Measurements from ENCODE around the gene RAX2. TPM values are rescaled to one million over a fixed set of nuclear protein-coding genes. Genes with fewer than 3 reads are reported as not detected.

RAX2 gene
- total and polyA plus RNA-seq, 9 of the 15 experiments (the other 6 are each of a cell fraction or from before 2014, with no cell fraction given): not detected

DNA sequence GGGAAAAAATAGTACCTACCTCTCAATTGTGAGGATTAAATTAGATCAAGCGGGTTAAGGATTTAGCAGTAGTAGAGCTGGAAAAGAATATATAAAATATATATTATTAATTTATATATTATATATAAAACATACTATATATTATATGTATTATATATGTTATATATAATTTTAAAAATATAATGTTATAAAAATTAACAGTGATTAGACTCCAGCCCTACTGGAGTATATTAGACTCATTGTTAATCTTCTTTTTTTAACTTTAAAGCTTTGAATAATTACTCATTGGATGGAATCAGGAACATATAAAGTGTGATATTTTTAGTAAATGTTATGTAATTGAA is 9.9 kb downstream of the RAX2 start (continued):
- TF ChIP-seq, protein P1, sequence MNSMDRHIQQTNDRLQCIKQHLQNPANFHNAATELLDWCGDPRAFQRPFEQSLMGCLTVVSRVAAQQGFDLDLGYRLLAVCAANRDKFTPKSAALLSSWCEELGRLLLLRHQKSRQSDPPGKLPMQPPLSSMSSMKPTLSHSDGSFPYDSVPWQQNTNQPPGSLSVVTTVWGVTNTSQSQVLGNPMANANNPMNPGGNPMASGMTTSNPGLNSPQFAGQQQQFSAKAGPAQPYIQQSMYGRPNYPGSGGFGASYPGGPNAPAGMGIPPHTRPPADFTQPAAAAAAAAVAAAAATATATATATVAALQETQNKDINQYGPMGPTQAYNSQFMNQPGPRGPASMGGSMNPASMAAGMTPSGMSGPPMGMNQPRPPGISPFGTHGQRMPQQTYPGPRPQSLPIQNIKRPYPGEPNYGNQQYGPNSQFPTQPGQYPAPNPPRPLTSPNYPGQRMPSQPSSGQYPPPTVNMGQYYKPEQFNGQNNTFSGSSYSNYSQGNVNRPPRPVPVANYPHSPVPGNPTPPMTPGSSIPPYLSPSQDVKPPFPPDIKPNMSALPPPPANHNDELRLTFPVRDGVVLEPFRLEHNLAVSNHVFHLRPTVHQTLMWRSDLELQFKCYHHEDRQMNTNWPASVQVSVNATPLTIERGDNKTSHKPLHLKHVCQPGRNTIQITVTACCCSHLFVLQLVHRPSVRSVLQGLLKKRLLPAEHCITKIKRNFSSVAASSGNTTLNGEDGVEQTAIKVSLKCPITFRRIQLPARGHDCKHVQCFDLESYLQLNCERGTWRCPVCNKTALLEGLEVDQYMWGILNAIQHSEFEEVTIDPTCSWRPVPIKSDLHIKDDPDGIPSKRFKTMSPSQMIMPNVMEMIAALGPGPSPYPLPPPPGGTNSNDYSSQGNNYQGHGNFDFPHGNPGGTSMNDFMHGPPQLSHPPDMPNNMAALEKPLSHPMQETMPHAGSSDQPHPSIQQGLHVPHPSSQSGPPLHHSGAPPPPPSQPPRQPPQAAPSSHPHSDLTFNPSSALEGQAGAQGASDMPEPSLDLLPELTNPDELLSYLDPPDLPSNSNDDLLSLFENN (IDR thresholded peaks at IDR 0.05; ENCODE audit: low read depth in 2 of 2, low read length in 2 of 2): no peak
- no peak for TF ChIP-seq LARP7 (IDR thresholded peaks at IDR 0.05)
- no peak for TF ChIP-seq NCOA2 (IDR thresholded peaks at IDR 0.05; ENCODE audit: partially characterized antibody in 2 of 2)
- TF ChIP-seq, protein P2, sequence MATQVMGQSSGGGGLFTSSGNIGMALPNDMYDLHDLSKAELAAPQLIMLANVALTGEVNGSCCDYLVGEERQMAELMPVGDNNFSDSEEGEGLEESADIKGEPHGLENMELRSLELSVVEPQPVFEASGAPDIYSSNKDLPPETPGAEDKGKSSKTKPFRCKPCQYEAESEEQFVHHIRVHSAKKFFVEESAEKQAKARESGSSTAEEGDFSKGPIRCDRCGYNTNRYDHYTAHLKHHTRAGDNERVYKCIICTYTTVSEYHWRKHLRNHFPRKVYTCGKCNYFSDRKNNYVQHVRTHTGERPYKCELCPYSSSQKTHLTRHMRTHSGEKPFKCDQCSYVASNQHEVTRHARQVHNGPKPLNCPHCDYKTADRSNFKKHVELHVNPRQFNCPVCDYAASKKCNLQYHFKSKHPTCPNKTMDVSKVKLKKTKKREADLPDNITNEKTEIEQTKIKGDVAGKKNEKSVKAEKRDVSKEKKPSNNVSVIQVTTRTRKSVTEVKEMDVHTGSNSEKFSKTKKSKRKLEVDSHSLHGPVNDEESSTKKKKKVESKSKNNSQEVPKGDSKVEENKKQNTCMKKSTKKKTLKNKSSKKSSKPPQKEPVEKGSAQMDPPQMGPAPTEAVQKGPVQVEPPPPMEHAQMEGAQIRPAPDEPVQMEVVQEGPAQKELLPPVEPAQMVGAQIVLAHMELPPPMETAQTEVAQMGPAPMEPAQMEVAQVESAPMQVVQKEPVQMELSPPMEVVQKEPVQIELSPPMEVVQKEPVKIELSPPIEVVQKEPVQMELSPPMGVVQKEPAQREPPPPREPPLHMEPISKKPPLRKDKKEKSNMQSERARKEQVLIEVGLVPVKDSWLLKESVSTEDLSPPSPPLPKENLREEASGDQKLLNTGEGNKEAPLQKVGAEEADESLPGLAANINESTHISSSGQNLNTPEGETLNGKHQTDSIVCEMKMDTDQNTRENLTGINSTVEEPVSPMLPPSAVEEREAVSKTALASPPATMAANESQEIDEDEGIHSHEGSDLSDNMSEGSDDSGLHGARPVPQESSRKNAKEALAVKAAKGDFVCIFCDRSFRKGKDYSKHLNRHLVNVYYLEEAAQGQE (IDR thresholded peaks at IDR 0.05; ENCODE audit: borderline replicate concordance): no peak
- TF ChIP-seq, protein P2 (CRISPR knock-in tag; IDR thresholded peaks at IDR 0.05; ENCODE audit: low read depth): no peak
- TF ChIP-seq, protein P3, sequence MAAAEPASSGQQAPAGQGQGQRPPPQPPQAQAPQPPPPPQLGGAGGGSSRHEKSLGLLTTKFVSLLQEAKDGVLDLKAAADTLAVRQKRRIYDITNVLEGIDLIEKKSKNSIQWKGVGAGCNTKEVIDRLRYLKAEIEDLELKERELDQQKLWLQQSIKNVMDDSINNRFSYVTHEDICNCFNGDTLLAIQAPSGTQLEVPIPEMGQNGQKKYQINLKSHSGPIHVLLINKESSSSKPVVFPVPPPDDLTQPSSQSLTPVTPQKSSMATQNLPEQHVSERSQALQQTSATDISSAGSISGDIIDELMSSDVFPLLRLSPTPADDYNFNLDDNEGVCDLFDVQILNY (CRISPR knock-in tag; IDR thresholded peaks at IDR 0.05): no peak
- TF ChIP-seq NFYB (IDR thresholded peaks at IDR 0.05; ENCODE audit: extremely low read depth, insufficient read length): no peak
- TF ChIP-seq, protein P4, sequence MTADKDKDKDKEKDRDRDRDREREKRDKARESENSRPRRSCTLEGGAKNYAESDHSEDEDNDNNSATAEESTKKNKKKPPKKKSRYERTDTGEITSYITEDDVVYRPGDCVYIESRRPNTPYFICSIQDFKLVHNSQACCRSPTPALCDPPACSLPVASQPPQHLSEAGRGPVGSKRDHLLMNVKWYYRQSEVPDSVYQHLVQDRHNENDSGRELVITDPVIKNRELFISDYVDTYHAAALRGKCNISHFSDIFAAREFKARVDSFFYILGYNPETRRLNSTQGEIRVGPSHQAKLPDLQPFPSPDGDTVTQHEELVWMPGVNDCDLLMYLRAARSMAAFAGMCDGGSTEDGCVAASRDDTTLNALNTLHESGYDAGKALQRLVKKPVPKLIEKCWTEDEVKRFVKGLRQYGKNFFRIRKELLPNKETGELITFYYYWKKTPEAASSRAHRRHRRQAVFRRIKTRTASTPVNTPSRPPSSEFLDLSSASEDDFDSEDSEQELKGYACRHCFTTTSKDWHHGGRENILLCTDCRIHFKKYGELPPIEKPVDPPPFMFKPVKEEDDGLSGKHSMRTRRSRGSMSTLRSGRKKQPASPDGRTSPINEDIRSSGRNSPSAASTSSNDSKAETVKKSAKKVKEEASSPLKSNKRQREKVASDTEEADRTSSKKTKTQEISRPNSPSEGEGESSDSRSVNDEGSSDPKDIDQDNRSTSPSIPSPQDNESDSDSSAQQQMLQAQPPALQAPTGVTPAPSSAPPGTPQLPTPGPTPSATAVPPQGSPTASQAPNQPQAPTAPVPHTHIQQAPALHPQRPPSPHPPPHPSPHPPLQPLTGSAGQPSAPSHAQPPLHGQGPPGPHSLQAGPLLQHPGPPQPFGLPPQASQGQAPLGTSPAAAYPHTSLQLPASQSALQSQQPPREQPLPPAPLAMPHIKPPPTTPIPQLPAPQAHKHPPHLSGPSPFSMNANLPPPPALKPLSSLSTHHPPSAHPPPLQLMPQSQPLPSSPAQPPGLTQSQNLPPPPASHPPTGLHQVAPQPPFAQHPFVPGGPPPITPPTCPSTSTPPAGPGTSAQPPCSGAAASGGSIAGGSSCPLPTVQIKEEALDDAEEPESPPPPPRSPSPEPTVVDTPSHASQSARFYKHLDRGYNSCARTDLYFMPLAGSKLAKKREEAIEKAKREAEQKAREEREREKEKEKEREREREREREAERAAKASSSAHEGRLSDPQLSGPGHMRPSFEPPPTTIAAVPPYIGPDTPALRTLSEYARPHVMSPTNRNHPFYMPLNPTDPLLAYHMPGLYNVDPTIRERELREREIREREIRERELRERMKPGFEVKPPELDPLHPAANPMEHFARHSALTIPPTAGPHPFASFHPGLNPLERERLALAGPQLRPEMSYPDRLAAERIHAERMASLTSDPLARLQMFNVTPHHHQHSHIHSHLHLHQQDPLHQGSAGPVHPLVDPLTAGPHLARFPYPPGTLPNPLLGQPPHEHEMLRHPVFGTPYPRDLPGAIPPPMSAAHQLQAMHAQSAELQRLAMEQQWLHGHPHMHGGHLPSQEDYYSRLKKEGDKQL (CRISPR knock-in tag; IDR thresholded peaks at IDR 0.05; ENCODE audit: borderline replicate concordance): no peak
- TF ChIP-seq ZNF184 (CRISPR knock-in tag; IDR thresholded peaks at IDR 0.05): no peak

Data from K562 (cell line).